GM18519 (cell line): ENCODE data around the gene YIF1A.
A peak's percentile ranks its signal among the peaks of the same experiment; 100 is the strongest.

Source experiments
- ATAC-seq: cut with Tn5 transposase; IDR thresholded peaks from one replicate; pipeline ENCODE4 v1.9.1; 2021; ENCODE audit warnings: mild to moderate bottlenecking, moderate library complexity; ENCODE audit not compliant: unreplicated experiment, low FRiP score

Gene YIF1A

GRCh38 chr11:66275396-66275795, 13.5 kb downstream of the YIF1A start:
- ATAC-seq = no peak

GRCh38 chr11:66274219-66274618, 14.7 kb downstream of the YIF1A start:
- no peak for ATAC-seq

GRCh38 chr11:66272596-66272995, 16.3 kb downstream of the YIF1A start:
- no peak for ATAC-seq

GRCh38 chr11:66271816-66272215, 17.1 kb downstream of the YIF1A start:
- no peak for ATAC-seq

- ATAC-seq = no peak
Measured at GRCh38 chr11:66268952-66269905, 19.7 kb downstream of the YIF1A start.

- peak; percentile 68 for ATAC-seq
Measured at GRCh38 chr11:66268244-66268951, 20.5 kb downstream of the YIF1A start, which contains the start of gene RAB1B. TSS of gene RAB1B (plus strand) at chr11:66268639. CDS start at chr11:66268680, 41 bp downstream.

GRCh38 chr11:66267379-66268243, 21.3 kb downstream of the YIF1A start:
- ATAC-seq = peak; percentile 26

GRCh38 chr11:66267039-66267378, 21.9 kb downstream of the YIF1A start:
- ATAC-seq = no peak

GRCh38 chr11:66266378-66267038, 22.4 kb downstream of the YIF1A start:
- no peak for ATAC-seq

- no peak for ATAC-seq
Measured at GRCh38 chr11:66265531-66266377, 23.2 kb downstream of the YIF1A start.

- ATAC-seq = no peak
Measured at GRCh38 chr11:66264914-66265313, 24.0 kb downstream of the YIF1A start.

- no peak for ATAC-seq
Measured at GRCh38 chr11:66264383-66264782, 24.6 kb downstream of the YIF1A start.

- ATAC-seq = no peak
Measured at GRCh38 chr11:66263785-66264184, 25.2 kb downstream of the YIF1A start.

GRCh38 chr11:66263231-66263630, 25.7 kb downstream of the YIF1A start:
- no peak for ATAC-seq

- ATAC-seq = no peak
Measured at GRCh38 chr11:66262696-66263095, 26.2 kb downstream of the YIF1A start.

GRCh38 chr11:66262191-66262590, 26.8 kb downstream of the YIF1A start:
- no peak for ATAC-seq

- no peak for ATAC-seq
Measured at GRCh38 chr11:66261578-66261977, 27.4 kb downstream of the YIF1A start.

GRCh38 chr11:66259956-66260355, 29.0 kb downstream of the YIF1A start:
- no peak for ATAC-seq

GRCh38 chr11:66259225-66259624, 29.7 kb downstream of the YIF1A start:
- ATAC-seq = no peak
